Ramos (cell line): Measurements from ENCODE around the gene RILPL1.
"Not testable (repeated sequence)": the region's sequence is repeated elsewhere in the genome, so short reads cannot be mapped to it uniquely, and the experiment has no call there.

Experiments used
- in situ Hi-C: fragments of 300-500 bp; cut with MboI; formaldehyde crosslinking; loops from one replicate; pipeline ENCODE4 v1.14.3; 2022; ENCODE audit warnings: low sequenced_read_pairs; ENCODE audit not compliant: unreplicated experiment

RILPL1 gene

DNA sequence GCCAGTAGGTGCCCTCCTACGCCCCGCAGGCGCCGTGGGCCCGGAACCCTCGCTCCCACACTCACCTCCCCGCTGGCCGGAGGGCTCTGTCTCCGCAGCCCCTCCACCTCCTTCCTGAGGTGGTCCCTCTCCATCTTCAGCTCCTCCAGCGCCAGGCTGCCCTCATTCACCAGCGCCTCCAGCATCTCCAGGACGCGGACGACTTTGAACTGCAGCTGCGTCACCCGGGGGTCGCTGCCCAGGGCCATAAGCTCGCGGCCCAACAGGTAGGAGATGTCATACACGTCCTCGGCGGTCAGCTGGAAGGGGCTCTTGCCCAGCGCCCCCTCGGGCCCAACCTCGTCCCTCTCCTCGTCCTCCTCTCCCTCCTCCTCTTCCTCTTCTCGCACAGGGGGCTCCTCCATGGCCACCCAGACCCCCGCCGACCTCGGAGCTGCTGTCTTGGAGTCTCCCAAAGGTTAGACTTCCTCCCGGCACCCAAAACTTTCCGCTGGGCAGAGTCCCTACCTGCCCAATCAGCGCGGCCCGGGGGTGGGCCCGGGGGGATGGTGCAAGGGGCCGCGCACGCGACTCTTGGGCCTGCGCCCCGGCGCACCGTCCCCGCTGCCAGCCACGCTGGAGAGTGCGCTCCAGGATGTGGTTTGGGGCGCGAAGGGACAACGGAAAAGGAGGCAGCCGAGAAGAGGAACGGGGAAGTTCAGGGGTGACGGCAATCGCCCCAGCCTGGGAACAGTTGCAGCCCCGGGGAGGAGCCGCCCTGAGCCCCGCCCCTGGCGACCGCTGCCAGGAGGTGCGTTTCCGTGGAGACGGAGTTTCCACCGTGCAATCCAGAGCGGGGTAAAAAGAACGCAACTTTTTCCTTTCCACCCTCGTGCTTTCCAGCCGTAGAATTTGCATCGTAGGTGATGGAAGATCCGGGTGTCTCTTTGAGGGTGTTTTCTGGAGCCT is 97.2 kb downstream of the RILPL1 start, which contains the start of gene RILPL2:
Gene RILPL2, minus strand, starts transcription at position 668 of the 948 bp plus-strand sequence. Its CDS starts 264 bp downstream, at position 404.
- in situ Hi-C loops: no loop called here

DNA sequence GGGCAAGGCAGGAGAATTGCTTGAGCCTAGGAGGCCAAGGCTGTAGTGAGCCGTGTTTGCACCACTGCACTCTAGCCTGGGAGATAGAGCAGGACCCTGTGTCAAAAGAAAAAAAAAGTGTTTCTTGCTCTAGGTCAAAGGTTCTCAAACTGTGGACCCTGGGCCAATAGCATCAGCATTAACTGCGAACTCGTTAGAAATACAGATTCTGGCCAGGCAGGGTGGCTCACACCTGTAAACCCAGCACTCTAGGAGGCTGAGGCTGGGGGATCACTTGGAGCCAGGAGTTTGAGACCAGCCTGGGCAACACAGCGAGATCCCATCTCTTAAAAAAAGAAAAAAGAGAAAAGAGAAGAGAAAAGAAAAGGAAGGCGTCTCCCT is 97.9 kb downstream of the RILPL1 start:
- in situ Hi-C loops: no loop called here

DNA sequence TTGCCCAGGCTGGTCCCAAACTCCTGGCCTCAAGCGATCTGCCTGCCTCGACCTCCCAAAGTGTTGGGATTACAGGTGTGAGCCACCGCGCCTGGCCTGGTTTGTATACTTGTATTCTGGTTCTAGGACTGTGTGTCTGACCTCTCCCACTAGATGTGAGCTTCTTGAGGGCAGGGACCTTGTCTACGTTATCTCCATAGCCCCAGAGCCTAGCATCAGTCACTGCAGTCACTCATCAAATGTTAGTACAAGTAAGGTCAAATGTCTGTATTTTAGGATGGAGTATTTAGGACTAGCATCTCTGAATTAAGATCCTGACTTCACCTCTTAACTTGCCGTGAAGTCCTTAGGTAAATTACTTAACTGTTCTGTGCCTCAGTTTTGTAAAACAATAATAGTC is 99.9 kb downstream of the RILPL1 start:
- in situ Hi-C loops: no loop called here

DNA sequence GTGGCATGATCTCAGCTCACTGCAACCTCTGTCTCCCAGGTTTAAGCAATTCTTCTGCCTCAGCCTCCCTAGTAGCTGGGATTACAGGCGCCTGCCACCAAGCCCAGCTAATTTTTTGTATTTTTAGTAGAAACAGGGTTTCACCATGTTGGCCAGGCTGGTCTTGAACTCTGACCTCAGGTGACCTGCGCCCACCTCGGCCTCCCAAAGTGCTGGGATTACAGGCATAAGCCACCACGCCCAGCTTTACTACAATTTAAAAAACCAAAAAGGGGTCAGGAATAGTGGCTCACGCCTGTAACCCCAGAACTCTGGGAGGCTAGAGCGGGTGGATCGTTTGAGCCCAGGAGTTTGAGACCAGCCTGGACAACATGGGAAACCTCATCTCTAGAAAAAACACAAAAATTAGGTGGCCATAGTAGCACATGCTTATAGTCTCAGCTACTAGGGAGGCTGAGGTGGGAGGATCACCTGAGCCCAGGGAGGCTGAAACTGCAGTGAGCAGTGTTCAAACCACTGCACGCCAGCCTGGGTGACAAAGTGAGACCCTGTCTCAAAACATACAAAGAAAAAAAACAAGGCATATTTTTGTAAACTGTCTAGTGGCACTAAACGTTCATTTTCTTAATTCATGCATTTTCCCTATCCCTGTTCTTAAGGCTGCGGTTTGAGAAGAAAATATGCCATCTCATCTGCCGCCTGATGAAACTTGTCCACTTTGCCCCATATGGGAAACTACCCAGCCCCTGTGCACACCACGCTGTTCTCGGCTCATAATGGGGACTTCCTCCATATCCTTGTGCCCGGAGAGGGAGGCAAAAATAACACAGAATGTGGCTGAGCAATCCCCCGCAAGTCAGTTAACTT is 101.3 kb downstream of the RILPL1 start:
- in situ Hi-C loops: not testable (repeated sequence)

DNA sequence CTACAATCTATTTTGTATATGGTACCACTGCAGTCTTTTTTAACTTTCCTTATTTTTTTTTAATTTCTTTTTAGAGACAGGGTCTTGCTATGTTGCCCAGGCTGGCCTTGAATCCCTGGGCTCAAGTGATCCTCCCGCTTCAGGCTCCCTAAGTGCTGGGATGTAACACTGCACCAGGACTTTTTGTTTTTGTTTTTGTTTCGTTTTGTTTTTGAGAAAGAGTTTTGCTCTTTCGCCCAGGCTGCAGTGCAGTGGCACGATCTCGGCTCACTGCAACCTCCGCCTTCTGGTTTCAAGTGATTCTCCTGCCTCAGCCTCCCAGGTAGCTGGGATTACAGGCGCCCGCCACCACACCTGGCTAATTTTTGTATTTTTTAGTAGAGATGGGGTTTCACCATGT is 104.4 kb downstream of the RILPL1 start:
- in situ Hi-C loops: not testable (repeated sequence)

DNA sequence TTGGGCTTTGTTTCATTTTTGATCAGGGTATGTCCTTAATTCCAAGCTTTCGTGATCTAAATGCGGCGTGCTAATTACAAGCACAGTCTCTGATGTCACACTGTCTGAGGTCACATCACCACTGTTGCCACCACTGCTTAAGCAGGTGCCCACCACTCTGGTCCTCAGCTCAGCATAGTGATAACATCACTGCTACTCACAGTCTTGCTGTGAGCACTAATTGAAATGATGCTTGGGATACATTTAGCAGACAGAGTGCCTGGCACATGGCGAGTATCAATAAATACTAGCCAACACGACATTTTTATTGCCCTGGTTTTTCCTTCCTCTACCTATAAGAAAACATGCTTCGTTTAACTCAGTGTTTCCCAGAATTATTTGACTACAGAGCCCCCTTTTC is 104.9 kb downstream of the RILPL1 start:
- in situ Hi-C loops: no loop called here

DNA sequence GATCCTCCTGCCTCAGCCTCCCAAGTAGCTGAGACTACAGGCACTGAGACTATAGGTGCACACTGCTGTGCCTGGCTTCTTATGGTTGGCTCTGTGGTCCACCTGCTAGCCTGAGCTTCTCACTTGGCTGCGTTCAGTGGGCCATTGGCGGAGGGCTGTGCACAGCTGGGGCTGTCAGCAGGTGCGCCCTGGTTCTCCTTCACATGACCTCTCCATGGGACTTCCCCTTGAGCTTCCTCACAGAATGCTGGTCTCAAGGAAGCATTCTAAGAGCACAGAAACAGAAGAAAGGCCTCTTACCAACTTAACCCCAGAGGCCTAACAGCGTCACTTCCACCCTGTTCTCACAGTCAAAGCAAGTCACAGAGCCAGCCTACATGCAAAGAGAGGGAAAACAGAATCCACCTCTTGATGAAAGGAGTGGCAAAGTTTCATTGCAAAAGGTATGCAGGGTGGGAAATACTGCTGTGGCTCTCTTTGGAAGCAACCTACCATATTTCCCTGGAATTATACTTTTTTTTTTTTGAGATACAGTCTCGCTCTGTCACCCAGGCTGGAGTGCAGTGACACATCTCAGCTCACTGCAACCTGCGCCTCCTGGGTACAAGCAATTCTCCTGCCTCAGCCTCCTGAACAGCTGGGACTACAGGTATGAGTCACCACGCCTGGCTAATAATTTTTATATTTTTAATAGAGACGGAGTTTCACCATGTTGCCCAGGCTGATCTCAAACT is 106.3 kb downstream of the RILPL1 start:
- in situ Hi-C loops: no loop called here

DNA sequence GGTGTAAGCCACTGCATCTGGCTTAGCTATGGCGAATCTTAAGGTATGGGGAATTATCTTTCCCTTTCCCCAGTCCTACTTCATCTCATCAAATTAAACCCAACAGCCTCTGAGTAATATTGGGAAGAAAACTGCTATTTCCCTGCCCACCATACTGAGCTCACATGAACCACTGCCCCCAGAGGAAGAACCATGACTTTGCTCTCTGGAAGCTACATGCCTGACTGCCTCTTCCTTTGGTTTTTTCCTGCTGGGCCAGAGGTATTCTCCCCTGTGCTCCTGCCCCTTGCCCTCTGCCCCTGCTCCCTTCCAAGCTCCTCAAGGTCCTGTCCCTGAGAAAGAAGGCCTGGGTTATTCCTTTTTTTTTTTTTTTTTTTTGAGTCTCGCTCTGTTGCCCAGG is 112.2 kb downstream of the RILPL1 start:
- in situ Hi-C loops: no loop called here
